CD14-positive monocyte (primary cell): Measurements from ENCODE around the gene KIAA0513. TPM values are rescaled to one million over a fixed set of nuclear protein-coding genes. Genes with fewer than 3 reads are reported as not detected.

Experiments
- DNase-seq, 3 donors: peaks; one replicate each; pipeline ENCODE4 v3.0.0-alpha.2; 2011 to 2022
- H2AFZ ChIP-seq: 2 replicates; pipeline ENCODE4 v1.6.0; 2012; ENCODE audit warnings: mild to moderate bottlenecking, low read depth, low read length, inconsistent platforms; ENCODE audit not compliant: insufficient read depth, poor library complexity, severe bottlenecking
- H3K27ac ChIP-seq, 2 donors: 1 replicate in 1 of 2; 2 replicates in 1 of 2; pipeline ENCODE4 v1.5.1; 2012 to 2013; ENCODE audit warnings: low read length in 2 of 2, control low read depth in 1 of 2, inconsistent platforms in 1 of 2, low read depth in 1 of 2, mild to moderate bottlenecking in 1 of 2
- H3K27me3 ChIP-seq, 2 donors: one replicate each; pipeline versions ENCODE4 v1.6.0 to v1.6.1; 2011 to 2013; ENCODE audit warnings: low read length in 2 of 2; ENCODE audit not compliant: control insufficient read depth in 2 of 2, insufficient read depth in 2 of 2
- H3K36me3 ChIP-seq, 2 donors: replicated peaks in 1 of 2; 1 replicate in 1 of 2; 2 replicates in 1 of 2; pipeline versions ENCODE4 v1.5.1 to v1.6.1; 2012 to 2013; ENCODE audit warnings: low read length in 2 of 2, control low read depth in 1 of 2, inconsistent platforms in 1 of 2, mild to moderate bottlenecking in 1 of 2; ENCODE audit not compliant: insufficient read depth in 2 of 2, control insufficient read depth in 1 of 2
- H3K4me1 ChIP-seq, 2 donors: 1 replicate in 1 of 2; 2 replicates in 1 of 2; pipeline versions ENCODE4 v1.5.1 to v1.6.1; 2012 to 2013; ENCODE audit warnings: low read length in 2 of 2, control low read depth in 1 of 2, inconsistent platforms in 1 of 2, mild to moderate bottlenecking in 1 of 2, moderate library complexity in 1 of 2; ENCODE audit not compliant: insufficient read depth in 2 of 2, control insufficient read depth in 1 of 2
- H3K4me2 ChIP-seq: replicated peaks from 2 replicates; pipeline ENCODE3; 2012; ENCODE audit warnings: low read length, moderate library complexity, mild to moderate bottlenecking; ENCODE audit not compliant: poor library complexity, severe bottlenecking; ENCODE audit errors: extremely low read depth
- H3K4me3 ChIP-seq, 3 experiments: fragments of 200-600 bp in 1 of 3; sonication (generic) in 1 of 3; replicated peaks in 1 of 3; 1 replicate in 2 of 3; 2 replicates in 1 of 3; pipeline ENCODE4 v1.5.1; 2011 to 2013; ENCODE audit warnings: low read length in 3 of 3, mild to moderate bottlenecking in 3 of 3, control low read depth in 2 of 3, low read depth in 2 of 3, inconsistent platforms in 1 of 3, moderate library complexity in 1 of 3
- H3K79me2 ChIP-seq: 2 replicates; pipeline ENCODE4 v1.6.0; 2012; ENCODE audit warnings: mild to moderate bottlenecking, control low read depth, inconsistent platforms, low read length, moderate library complexity; ENCODE audit not compliant: insufficient read depth
- H3K9ac ChIP-seq: 2 replicates; pipeline ENCODE4 v1.6.0; 2017; ENCODE audit warnings: low read length, mild to moderate bottlenecking; ENCODE audit not compliant: insufficient read depth, poor library complexity, severe bottlenecking
- H3K9me3 ChIP-seq, 2 donors: replicated peaks in 1 of 2; 1 replicate in 1 of 2; 2 replicates in 1 of 2; pipeline versions ENCODE4 v1.5.1 to v1.6.1; 2012 to 2013; ENCODE audit warnings: low read length in 2 of 2, control low read depth in 1 of 2; ENCODE audit not compliant: control insufficient read depth in 1 of 2, insufficient read depth in 1 of 2
- H4K20me1 ChIP-seq: 2 replicates; pipeline ENCODE4 v1.6.0; 2012; ENCODE audit warnings: mild to moderate bottlenecking, low read length, control low read depth, moderate library complexity; ENCODE audit not compliant: insufficient read depth
- H3K27ac Mint-ChIP-seq, 7 donors: one replicate each; pipeline ENCODE4 v1.8.0; 2020; ENCODE audit warnings: mild to moderate bottlenecking in 7 of 7, mixed read lengths in 7 of 7, moderate library complexity in 6 of 7, inconsistent platforms in 2 of 7
- H3K27me3 Mint-ChIP-seq, 3 donors: one replicate each; pipeline ENCODE4 v1.8.0; 2021 to 2022; ENCODE audit warnings: low read depth in 3 of 3, mild to moderate bottlenecking in 3 of 3, mixed read lengths in 3 of 3, moderate library complexity in 3 of 3, inconsistent platforms in 1 of 3
- H3K36me3 Mint-ChIP-seq, 2 donors: one replicate each; pipeline ENCODE4 v1.8.0; 2020; ENCODE audit warnings: mixed read lengths in 2 of 2, inconsistent platforms in 1 of 2, mild to moderate bottlenecking in 1 of 2
- H3K4me1 Mint-ChIP-seq: one replicate; pipeline ENCODE4 v1.8.0; 2020; ENCODE audit warnings: mild to moderate bottlenecking, mixed read lengths
- H3K4me3 Mint-ChIP-seq, 2 donors: one replicate each; pipeline ENCODE4 v1.8.0; 2020; ENCODE audit warnings: mild to moderate bottlenecking in 2 of 2, mixed read lengths in 2 of 2, moderate library complexity in 1 of 2
- H3K9me3 Mint-ChIP-seq, 7 donors: one replicate each; pipeline ENCODE4 v1.8.0; 2020 to 2022; ENCODE audit warnings: mixed read lengths in 7 of 7, mild to moderate bottlenecking in 6 of 7, moderate library complexity in 6 of 7, inconsistent platforms in 2 of 7
- WGBS: methylation state at CpG from one replicate; pipeline ENCODE4 v1.1.5; 2013; ENCODE audit warnings: missing lambda C conversion rate; ENCODE audit not compliant: insufficient coverage; 5-methylcytosine and 5-hydroxymethylcytosine counted together
- intact Hi-C, 2 donors: fragments of 100-400 bp; cut with micrococcal nuclease; formaldehyde crosslinking; loops; one replicate each; pipeline versions ENCODE4 v1.15.0 to v1.15.1; 2023
- polyA plus RNA-seq, 3 donors: library from polyadenylated mRNA; depleted of rRNA in 1 of 3; unstranded in 2 of 3; stranded (reverse) in 1 of 3; fragments of 300-500 nt in 2 of 3; fragments of >200 nt in 1 of 3; fragmentation: Illumina TruSeq in 2 of 3; gene quantifications; 1 replicate in 2 of 3; 2 replicates in 1 of 3; pipeline ENCODE4 v1.2.3, GENCODE V29; 2012 to 2021
- TF ChIP-seq, protein P1 (sequence below): fragments of 200-600 bp; IDR thresholded peaks from one replicate; pipeline ENCODE4 v1.8.0; 2022; ENCODE audit warnings: antibody characterized with exemption, mild to moderate bottlenecking

Gene KIAA0513
- polyA plus RNA-seq, 3 donors, result 21.4 to 77.5 (median 32.7) TPM

DNA sequence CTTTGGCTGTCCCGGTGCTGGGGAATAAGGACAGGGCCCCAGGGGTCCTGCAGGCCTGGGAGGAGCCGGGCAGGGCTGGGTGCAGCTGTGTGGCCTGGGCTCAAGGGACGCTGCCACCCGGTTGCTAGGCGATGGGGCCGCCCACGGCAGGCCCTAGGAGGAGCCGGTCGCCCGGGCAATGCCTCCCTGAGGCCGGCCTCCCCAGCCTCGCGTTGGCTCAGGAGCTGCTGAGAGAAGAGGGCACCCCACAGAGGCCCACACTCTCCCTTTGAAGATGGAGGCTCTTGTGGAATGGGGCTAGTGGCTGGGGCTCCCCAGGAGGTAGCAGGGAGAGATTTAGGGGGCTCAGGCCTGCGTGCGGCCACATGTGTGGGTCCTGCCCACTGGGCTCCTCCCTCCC lies 84.8 kb downstream of the KIAA0513 start, which contains the start of gene CIBAR2:
CIBAR2 (minus strand) TSS at position 109 of the 400 bp plus-strand sequence. CDS start 120 bp downstream, outside the sequence.
- Mint-ChIP-seq H3K9me3 (no peaks in the 10 kb centered on the region), H3K27me3 (peaks cover 2 to 3% (median 3%) of the 10 kb centered on the region in 3 donors), H3K4me3 (no peak within 1 kb of the TSS), H3K27ac (no peak within 1 kb of the TSS), H3K36me3 (no peaks in the 10 kb centered on the region), H3K4me1 (peaks cover 14% of the 10 kb centered on the region)
- intact Hi-C loops, result no loop called here
- TF ChIP-seq, protein P1, sequence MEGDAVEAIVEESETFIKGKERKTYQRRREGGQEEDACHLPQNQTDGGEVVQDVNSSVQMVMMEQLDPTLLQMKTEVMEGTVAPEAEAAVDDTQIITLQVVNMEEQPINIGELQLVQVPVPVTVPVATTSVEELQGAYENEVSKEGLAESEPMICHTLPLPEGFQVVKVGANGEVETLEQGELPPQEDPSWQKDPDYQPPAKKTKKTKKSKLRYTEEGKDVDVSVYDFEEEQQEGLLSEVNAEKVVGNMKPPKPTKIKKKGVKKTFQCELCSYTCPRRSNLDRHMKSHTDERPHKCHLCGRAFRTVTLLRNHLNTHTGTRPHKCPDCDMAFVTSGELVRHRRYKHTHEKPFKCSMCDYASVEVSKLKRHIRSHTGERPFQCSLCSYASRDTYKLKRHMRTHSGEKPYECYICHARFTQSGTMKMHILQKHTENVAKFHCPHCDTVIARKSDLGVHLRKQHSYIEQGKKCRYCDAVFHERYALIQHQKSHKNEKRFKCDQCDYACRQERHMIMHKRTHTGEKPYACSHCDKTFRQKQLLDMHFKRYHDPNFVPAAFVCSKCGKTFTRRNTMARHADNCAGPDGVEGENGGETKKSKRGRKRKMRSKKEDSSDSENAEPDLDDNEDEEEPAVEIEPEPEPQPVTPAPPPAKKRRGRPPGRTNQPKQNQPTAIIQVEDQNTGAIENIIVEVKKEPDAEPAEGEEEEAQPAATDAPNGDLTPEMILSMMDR, result no peak
- Histone ChIP-seq H4K20me1 (no peaks in the 10 kb centered on the region), H3K4me3 (no peak within 1 kb of the TSS), H3K36me3 (no peaks in the 10 kb centered on the region), H3K79me2 (no peaks in the 10 kb centered on the region), H3K4me1 (peaks cover 7 to 20% of the 10 kb centered on the region in 2 donors), H2AFZ (no peak within 1 kb of the TSS), H3K9ac (no peak within 1 kb of the TSS), H3K27me3 (no peaks in the 10 kb centered on the region), H3K9me3 (no peaks in the 10 kb centered on the region), H3K4me2 (no peak within 1 kb of the TSS), H3K27ac (no peak within 1 kb of the TSS)
- WGBS, result 94% methylated on average over 13 of the region's 15 CpGs
- DNase-seq, result no peak

DNA sequence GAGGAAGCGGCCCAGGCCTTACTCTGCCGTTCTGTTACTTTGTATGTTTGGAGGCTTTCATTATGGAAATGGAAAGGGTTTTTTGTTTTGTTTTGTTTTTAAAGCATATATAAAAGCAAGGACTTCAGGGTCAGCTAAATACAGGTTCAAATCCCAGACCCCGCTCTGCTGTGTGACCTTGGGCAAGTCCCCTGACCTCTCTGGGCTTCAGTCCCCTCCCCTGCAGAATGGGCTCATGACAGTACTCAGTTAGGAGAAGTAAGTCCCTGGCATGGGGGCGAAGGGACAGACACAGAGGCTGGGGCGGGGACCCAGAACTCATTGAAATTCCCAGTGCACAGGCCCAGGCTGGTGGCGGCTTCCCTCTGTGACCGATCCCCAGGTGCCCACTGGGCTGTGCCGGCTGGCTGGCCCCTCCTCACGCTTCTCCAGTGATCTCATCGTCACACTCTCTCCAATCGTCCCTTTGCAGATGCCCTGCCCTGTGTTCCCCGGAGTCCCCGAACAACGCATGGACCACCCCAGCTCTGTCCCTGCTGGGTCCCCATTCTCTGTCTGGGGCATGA lies 85.7 kb downstream of the KIAA0513 start:
- no peaks in the 10 kb centered on the region for H3K36me3 ChIP-seq
- H3K27me3 ChIP-seq, result no peaks in the 10 kb centered on the region
- intact Hi-C loops, result no loop called here
- no peak overlapping the region for H3K4me3 ChIP-seq
- no peaks in the 10 kb centered on the region for H4K20me1 ChIP-seq
- no peaks in the 10 kb centered on the region for H3K36me3 Mint-ChIP-seq
- no peak for DNase-seq
- TF ChIP-seq, protein P1, result no peak
- peaks cover 0 to 3% (median 0%) of the 10 kb centered on the region in 7 donors for H3K9me3 Mint-ChIP-seq
- 98% methylated on average over 12 of the region's 14 CpGs for WGBS
- H3K79me2 ChIP-seq, result no peaks in the 10 kb centered on the region
- no peaks in the 10 kb centered on the region for H3K9me3 ChIP-seq
- H3K9ac ChIP-seq, result no peak overlapping the region
- H3K4me2 ChIP-seq, result no peak overlapping the region
- H3K27me3 Mint-ChIP-seq, result peaks cover 2 to 3% (median 3%) of the 10 kb centered on the region in 3 donors
- H3K4me3 Mint-ChIP-seq, result no peak overlapping the region
- peaks cover 14% of the 10 kb centered on the region for H3K4me1 Mint-ChIP-seq
- no peak overlapping the region for H2AFZ ChIP-seq
- no peak overlapping the region for H3K27ac Mint-ChIP-seq
- no peak overlapping the region for H3K27ac ChIP-seq
- H3K4me1 ChIP-seq, result peaks cover 7 to 20% of the 10 kb centered on the region in 2 donors
